SU-DHL-6 (cell line): ENCODE data around the gene ELMO2.

Source experiments
- EZH2phosphoT487 ChIP-seq: fragments of 200-600 bp; sonication (generic), shearing (Covaris generic); conservative IDR thresholded peaks from 2 replicates; pipeline ENCODE4 v1.6.1; 2018; ENCODE audit warnings: mild to moderate bottlenecking, antibody characterized with exemption, low read length, moderate library complexity, mixed read lengths
- TF ChIP-seq, protein P1 (sequence below): fragments of 200-600 bp; sonication (generic); IDR thresholded peaks from one replicate; pipeline ENCODE4 v1.5.1; 2017; ENCODE audit warnings: antibody characterized with exemption, mild to moderate bottlenecking, low read length, moderate library complexity; ENCODE audit not compliant: insufficient read depth, poor library complexity, severe bottlenecking

DNA sequence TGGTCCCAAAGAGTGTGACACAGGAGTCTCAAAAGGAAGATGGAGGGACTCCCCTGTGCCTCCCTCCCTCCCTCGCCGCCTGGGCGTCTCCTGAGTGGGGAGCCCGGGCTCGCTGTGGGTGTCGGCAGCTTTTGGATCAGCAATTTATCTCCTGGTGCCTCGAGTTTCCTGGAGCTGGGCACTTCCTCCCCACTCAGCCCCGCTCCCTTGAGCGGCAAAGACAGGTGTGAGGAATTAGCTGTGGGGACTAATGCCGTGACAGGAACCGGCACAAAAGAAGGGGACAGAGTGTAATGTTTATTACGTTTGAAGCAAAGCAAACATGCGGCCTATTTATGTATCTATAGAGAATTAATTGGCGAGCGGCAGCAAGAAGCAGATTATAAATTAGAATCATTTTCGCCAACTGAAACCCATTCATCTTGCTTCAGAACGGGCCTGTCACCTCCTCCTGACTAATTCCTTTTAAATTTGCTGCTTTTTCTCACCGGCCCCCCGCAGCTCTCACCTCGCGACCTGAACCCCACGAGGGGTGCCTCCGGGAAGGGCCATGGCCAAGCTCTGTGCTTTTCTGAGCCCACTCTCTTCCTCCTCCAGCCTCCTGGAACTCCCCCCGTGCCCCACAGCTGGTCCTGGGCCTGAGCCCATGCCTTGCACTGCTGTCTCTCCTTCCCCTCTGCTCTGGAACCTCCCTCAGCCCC, 89.3 kb downstream of the ELMO2 start:
- TF ChIP-seq, protein P1, sequence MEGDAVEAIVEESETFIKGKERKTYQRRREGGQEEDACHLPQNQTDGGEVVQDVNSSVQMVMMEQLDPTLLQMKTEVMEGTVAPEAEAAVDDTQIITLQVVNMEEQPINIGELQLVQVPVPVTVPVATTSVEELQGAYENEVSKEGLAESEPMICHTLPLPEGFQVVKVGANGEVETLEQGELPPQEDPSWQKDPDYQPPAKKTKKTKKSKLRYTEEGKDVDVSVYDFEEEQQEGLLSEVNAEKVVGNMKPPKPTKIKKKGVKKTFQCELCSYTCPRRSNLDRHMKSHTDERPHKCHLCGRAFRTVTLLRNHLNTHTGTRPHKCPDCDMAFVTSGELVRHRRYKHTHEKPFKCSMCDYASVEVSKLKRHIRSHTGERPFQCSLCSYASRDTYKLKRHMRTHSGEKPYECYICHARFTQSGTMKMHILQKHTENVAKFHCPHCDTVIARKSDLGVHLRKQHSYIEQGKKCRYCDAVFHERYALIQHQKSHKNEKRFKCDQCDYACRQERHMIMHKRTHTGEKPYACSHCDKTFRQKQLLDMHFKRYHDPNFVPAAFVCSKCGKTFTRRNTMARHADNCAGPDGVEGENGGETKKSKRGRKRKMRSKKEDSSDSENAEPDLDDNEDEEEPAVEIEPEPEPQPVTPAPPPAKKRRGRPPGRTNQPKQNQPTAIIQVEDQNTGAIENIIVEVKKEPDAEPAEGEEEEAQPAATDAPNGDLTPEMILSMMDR = no peak
- no peak for TF ChIP-seq EZH2phosphoT487
